Stimulated activated CD8-positive, alpha-beta memory T cell treated with anti-CD3 and anti-CD28 coated beads, Interleukin-4, amount 100 ng/mL, for 4 hours (primary cell): ENCODE results near the gene KCNN1.
A peak's percentile ranks its signal among the peaks of the same experiment; 100 is the strongest.
"Not testable (repeated sequence)": the region's sequence is repeated elsewhere in the genome, so short reads cannot be mapped to it uniquely, and the experiment has no call there.

Experiments
- DNase-seq, 2 donors: peaks; one replicate each; pipeline ENCODE4 v3.0.0-alpha.2; 2020; ENCODE audit warnings: low read depth in 2 of 2, low spot score in 1 of 2

KCNN1 gene

GRCh38 chr19:17999684-18000479 lies 33.0 kb downstream of the KCNN1 start:
- DNase-seq: no peak

GRCh38 chr19:18000480-18000914 lies 33.6 kb downstream of the KCNN1 start:
- DNase-seq: no peak

- DNase-seq: peak; percentile 67 to 93
Observed at GRCh38 chr19:18000915-18001776, 34.2 kb downstream of the KCNN1 start.

GRCh38 chr19:18001777-18002345 lies 35.0 kb downstream of the KCNN1 start:
- DNase-seq: no peak

GRCh38 chr19:18002347-18002850 lies 35.5 kb downstream of the KCNN1 start:
- DNase-seq: no peak

- DNase-seq: not testable (repeated sequence)
Observed at GRCh38 chr19:18005750-18006149, 38.8 kb downstream of the KCNN1 start.

- DNase-seq: peak; percentile 58 to 64
Observed at GRCh38 chr19:18007044-18007916, 40.4 kb downstream of the KCNN1 start.

- peak; percentile 67 to 78 for DNase-seq
Observed at GRCh38 chr19:18007917-18008673, 41.2 kb downstream of the KCNN1 start, which contains the start of gene ARRDC2. ARRDC2 (plus strand) TSS chr19:18008170; CDS start chr19:18008311, 141 bp downstream.

- DNase-seq: no peak
Observed at GRCh38 chr19:18008814-18009213, 41.9 kb downstream of the KCNN1 start.

GRCh38 chr19:18009412-18010066 lies 42.6 kb downstream of the KCNN1 start:
- no peak for DNase-seq

- no peak for DNase-seq
Observed at GRCh38 chr19:18010149-18010548, 43.2 kb downstream of the KCNN1 start.

GRCh38 chr19:18013210-18014111 lies 46.6 kb downstream of the KCNN1 start:
- DNase-seq: no peak

GRCh38 chr19:18014197-18014596 lies 47.3 kb downstream of the KCNN1 start:
- no peak for DNase-seq

GRCh38 chr19:18016209-18016910 lies 49.5 kb downstream of the KCNN1 start:
- DNase-seq: no peak

GRCh38 chr19:18017275-18018083 lies 50.6 kb downstream of the KCNN1 start:
- no peak for DNase-seq

- no peak for DNase-seq
Observed at GRCh38 chr19:18020212-18021085, 53.5 kb downstream of the KCNN1 start.
